HL-60 (cell line): ENCODE data around the gene PPY.

Experiments used
- DNase-seq, 2 experiments: peaks; one replicate each; pipeline ENCODE4 v3.0.0-alpha.2; 2010 to 2020; ENCODE audit warnings: low read depth in 1 of 2, low spot score in 1 of 2
- H3K27ac ChIP-seq: fragments of 250-450 bp; sonication (Bioruptor Pico); replicated peaks from 2 replicates; pipeline ENCODE4 v1.5.1; 2020; ENCODE audit warnings: mild to moderate bottlenecking, moderate library complexity
- H3K27me3 ChIP-seq: fragments of 250-450 bp; sonication (Bioruptor Pico); 2 replicates; pipeline ENCODE4 v1.5.1; 2021; ENCODE audit warnings: mild to moderate bottlenecking, moderate library complexity; ENCODE audit not compliant: insufficient read depth, poor library complexity, severe bottlenecking
- H3K4me3 ChIP-seq: replicated peaks from 2 replicates; pipeline ENCODE4 v1.5.1; 2011; ENCODE audit warnings: mild to moderate bottlenecking, control low read depth, low read length; ENCODE audit not compliant: insufficient read depth
- CTCF ChIP-seq: IDR thresholded peaks from one replicate; pipeline ENCODE4 v1.5.1; 2011; ENCODE audit warnings: low read length, control low read depth, inconsistent platforms; ENCODE audit not compliant: insufficient read depth
- GABPA ChIP-seq: IDR thresholded peaks from 2 replicates; pipeline ENCODE4 v1.6.1; 2012; ENCODE audit warnings: low read depth
- POLR2AphosphoS5 ChIP-seq: IDR thresholded peaks from 2 replicates; pipeline ENCODE4 v1.6.1; 2012; ENCODE audit warnings: low read depth
- SPI1 ChIP-seq: IDR thresholded peaks from 2 replicates; pipeline ENCODE4 v1.6.1; 2012; ENCODE audit warnings: low read depth, mild to moderate bottlenecking, borderline replicate concordance
- TF ChIP-seq, protein P1 (sequence below): IDR thresholded peaks from 2 replicates; pipeline ENCODE4 v1.6.1; 2012; ENCODE audit warnings: low read depth; ENCODE audit not compliant: insufficient replicate concordance

Gene PPY

DNA sequence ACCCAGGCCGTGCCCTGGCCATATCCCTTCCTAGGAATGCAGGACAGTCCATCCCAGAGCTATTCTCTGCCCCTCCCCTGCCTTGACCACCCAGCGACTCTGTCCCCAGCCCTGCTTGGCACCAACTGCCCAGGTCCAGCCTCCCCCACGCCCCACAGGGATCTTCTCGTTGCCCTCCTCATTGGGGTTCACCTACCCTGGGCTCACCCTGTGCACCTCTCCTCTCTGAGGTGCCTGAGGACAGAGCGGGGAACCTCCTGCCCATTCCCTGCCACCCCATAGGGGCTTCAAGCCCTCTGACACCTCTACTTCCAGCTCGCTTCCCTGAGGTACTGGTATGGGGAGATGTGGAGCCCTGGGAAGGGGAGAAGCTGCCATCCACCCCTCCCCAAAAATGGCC is 28.7 kb downstream of the PPY start:
- peaks cover 33% of the 10 kb centered on the region for H3K27me3 ChIP-seq
- no peak overlapping the region for H3K27ac ChIP-seq
- H3K4me3 ChIP-seq = no peak overlapping the region
- TF ChIP-seq POLR2AphosphoS5 (no peak), CTCF (no peak)
- no peak for DNase-seq

DNA sequence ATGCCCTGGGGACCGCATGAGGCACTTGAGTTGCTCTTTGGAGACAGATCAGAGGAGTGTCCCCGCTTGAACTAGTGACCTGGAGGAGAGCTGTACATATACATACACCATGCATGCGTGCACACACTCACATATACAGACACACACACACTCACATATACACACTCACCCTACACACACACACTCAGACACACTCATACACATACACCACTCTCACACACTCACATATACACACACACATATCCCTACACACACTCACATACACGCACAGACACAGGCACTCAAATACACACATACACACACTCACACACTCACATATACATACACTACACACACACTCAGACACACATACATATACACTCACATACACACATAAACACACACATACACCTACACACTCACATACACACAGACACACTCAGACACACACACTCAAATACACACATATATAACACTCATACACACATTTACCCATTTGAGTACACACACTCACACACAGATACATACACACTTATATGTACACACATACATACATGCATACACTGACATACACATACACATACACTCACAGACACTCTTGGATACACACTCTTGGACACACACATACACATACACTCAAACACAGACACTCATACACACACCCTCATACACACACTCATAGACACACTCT is 29.5 kb downstream of the PPY start:
- no peak for TF ChIP-seq SPI1
- TF ChIP-seq, protein P1, sequence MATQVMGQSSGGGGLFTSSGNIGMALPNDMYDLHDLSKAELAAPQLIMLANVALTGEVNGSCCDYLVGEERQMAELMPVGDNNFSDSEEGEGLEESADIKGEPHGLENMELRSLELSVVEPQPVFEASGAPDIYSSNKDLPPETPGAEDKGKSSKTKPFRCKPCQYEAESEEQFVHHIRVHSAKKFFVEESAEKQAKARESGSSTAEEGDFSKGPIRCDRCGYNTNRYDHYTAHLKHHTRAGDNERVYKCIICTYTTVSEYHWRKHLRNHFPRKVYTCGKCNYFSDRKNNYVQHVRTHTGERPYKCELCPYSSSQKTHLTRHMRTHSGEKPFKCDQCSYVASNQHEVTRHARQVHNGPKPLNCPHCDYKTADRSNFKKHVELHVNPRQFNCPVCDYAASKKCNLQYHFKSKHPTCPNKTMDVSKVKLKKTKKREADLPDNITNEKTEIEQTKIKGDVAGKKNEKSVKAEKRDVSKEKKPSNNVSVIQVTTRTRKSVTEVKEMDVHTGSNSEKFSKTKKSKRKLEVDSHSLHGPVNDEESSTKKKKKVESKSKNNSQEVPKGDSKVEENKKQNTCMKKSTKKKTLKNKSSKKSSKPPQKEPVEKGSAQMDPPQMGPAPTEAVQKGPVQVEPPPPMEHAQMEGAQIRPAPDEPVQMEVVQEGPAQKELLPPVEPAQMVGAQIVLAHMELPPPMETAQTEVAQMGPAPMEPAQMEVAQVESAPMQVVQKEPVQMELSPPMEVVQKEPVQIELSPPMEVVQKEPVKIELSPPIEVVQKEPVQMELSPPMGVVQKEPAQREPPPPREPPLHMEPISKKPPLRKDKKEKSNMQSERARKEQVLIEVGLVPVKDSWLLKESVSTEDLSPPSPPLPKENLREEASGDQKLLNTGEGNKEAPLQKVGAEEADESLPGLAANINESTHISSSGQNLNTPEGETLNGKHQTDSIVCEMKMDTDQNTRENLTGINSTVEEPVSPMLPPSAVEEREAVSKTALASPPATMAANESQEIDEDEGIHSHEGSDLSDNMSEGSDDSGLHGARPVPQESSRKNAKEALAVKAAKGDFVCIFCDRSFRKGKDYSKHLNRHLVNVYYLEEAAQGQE = no peak
- TF ChIP-seq GABPA = no peak
- no peak for TF ChIP-seq POLR2AphosphoS5
- no peak for TF ChIP-seq CTCF
- H3K4me3 ChIP-seq = no peak overlapping the region
- peaks cover 37% of the 10 kb centered on the region for H3K27me3 ChIP-seq
- no peak for DNase-seq
- no peak overlapping the region for H3K27ac ChIP-seq

DNA sequence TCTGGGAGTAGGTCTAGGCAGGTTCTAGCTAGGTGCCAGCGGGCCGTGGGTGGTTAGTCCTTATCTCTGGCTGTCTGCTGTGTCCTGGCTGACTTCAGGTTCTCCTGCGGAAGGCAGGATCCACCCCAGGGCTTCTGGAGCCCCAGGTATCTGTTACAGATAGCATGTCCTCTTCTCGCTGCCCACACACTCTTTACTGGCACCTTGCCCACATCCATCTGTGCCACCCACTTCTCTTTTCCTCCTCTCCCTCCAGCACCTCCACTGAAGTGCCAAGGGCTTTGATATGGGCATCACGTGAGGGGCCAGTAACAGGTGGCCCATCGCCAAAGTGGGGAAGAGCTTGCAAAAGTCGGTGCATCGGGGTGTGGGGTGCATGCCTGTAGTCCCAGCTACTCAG is 30.4 kb downstream of the PPY start:
- no peak overlapping the region for H3K4me3 ChIP-seq
- H3K27ac ChIP-seq = no peak overlapping the region
- H3K27me3 ChIP-seq = peaks cover 38% of the 10 kb centered on the region
- TF ChIP-seq SPI1 = no peak
- TF ChIP-seq GABPA = no peak
- TF ChIP-seq POLR2AphosphoS5 = no peak
- no peak for TF ChIP-seq CTCF
- TF ChIP-seq, protein P1 = no peak
- DNase-seq = no peak

- Histone ChIP-seq H3K4me3 (no peak overlapping the region), H3K27ac (no peak overlapping the region), H3K27me3 (peaks cover 50% of the 10 kb centered on the region)
- no peak for DNase-seq
- TF ChIP-seq, protein P1 = no peak
- TF ChIP-seq GABPA (no peak), SPI1 (no peak), POLR2AphosphoS5 (no peak), CTCF (no peak)
Observed at GRCh38 chr17:43909537-43910231, 32.6 kb downstream of the PPY start.
